Measurements from ENCODE around the gene EGFLAM.
"Not testable (repeated sequence)": the region's sequence is repeated elsewhere in the genome, so short reads cannot be mapped to it uniquely, and the experiment has no call there.

The EGFLAM gene

DNA sequence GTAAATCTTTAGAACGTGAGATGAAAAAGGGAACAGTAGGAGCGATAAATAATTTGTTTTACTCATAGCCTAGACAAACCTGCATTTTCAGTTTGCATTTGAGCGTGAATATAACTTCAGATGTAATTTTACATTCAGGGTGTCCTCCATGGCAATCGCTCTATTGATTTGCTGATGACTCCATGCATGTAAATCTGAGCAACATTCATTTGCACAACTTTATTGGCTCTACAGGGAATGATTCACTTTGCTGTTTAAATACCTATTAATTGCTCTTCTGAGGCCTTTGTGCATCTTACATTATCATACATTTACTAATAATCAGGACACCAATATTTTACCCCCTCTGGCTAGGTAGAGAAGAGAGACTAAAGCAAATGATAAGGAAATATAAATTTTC, 122.2 kb downstream of the EGFLAM start:
- no peak for DNase-seq

DNA sequence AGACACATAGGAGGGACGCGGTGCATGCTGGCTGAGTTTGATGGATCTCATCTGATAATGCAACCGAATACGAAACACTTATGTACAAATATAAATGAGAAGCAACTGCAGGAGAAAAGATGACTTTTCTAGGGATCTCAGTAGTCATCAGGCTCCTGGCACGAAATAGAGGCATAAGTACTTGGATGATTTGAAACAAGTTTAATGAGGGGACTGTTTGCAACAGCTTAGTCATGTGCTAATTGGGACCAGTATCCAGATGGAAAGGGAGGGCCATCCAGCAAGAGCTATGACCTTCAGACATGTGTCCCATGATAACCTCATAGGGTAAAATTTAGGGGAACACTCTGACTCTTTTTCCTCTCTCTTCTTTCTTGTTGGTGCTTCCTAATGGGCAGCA, 123.0 kb downstream of the EGFLAM start:
- DNase-seq, result no peak

GRCh38 chr5:38382898-38383297, 124.5 kb downstream of the EGFLAM start:
- peak; percentile 89 for DNase-seq

- DNase-seq, result no peak
Measured at GRCh38 chr5:38383701-38384100, 125.3 kb downstream of the EGFLAM start.

- DNase-seq, result no peak
Measured at GRCh38 chr5:38384396-38384795, 126.0 kb downstream of the EGFLAM start.

DNA sequence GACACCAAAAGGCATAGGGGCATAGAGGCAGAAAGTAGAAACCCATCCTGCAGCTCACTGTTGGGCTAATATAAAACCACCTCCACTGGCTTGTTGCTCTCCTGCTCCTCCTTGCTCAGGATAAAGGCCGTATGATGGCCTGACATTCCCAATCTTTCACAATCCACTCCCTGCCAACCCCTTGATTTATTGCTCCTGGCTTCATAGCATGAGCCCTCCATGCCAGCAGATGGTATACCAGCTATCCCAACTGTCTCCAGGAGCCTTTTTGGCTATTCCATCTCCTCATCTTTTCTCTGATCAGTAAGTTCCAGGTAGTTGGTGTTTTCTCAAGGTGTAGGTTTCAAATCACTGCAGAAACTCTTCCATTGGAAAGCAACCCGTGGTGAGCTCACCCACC, 128.8 kb downstream of the EGFLAM start:
- no peak for DNase-seq

DNA sequence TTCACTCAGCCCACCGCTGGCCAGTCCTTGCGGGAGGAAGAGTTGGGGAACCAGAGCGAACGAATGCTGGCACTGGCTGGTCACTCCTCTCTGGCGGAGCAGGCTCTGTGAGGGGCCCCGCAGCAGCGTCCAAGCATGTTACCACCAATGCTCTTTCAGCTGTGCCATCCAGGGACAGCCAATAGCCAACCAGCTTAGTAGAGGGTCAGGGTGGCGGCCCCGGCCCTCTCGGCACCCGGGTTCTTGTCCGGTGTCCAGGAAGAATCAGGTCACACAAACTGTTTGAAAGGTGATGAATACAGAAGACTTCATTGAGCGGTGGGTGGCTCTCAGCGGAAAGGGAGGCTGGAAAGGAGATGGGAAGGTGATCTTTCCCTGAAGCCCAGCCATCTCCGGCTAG, 135.3 kb downstream of the EGFLAM start:
- DNase-seq, result no peak

DNA sequence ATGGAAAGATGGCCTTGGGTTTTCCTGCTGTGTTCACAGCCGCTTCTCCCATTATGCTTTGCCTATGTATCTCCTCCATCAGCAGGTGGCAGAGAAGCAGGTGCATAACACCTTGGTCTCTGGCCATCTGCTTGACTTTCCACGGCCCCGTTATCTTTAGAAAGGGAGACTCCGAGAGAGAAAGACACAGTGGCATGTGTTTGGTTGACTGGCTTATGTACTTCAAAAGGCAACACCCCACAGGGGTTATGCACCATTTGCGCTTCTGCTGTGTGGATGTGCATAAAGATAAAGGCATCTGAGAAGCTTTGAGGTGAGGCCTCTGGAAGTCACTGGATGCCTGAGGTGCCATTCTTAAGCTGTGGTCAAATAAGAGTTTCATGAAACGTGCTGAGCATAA, 138.4 kb downstream of the EGFLAM start:
- no peak for DNase-seq

- DNase-seq, result no peak
Measured at GRCh38 chr5:38400365-38400764, 142.0 kb downstream of the EGFLAM start.

- DNase-seq, result no peak
Measured at GRCh38 chr5:38401145-38401544, 142.8 kb downstream of the EGFLAM start.

GRCh38 chr5:38403406-38403805, 145.0 kb downstream of the EGFLAM start:
- no peak for DNase-seq

DNA sequence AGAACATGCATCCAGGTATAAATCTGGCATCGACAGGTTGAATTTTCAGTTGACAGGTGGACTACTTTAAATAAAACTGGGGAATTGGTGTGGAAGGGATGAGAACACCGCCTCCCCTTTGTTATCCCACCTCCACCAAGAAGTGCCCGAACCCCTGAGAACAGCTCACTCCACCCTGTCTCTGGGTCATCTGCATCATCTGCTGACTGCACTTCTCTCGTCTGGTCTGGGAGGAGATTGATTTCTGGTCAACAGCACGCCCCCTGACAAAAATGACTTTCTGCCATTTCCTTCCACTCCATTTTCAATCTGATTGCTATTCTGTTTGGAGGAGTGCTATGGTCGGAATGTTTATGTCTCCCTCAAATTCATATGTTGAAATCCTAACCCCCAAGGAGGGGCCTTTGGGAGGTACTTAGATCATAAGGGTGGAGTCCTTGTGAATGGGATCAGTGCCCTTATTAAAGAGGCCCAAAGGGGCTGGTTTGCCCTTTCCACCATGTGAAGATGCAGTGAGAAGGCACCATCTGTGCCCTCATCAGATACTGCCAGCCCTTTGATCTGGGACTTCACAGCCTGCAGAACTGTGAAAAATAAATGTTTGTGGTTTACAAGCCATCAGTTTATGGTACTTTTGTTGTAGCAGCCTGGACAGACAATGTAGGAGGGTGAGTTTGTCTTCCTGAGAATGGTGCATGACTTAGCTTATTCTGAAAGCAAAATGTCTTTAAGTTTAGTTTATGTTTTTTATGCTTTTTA, 145.7 kb downstream of the EGFLAM start:
- DNase-seq, result no peak

DNA sequence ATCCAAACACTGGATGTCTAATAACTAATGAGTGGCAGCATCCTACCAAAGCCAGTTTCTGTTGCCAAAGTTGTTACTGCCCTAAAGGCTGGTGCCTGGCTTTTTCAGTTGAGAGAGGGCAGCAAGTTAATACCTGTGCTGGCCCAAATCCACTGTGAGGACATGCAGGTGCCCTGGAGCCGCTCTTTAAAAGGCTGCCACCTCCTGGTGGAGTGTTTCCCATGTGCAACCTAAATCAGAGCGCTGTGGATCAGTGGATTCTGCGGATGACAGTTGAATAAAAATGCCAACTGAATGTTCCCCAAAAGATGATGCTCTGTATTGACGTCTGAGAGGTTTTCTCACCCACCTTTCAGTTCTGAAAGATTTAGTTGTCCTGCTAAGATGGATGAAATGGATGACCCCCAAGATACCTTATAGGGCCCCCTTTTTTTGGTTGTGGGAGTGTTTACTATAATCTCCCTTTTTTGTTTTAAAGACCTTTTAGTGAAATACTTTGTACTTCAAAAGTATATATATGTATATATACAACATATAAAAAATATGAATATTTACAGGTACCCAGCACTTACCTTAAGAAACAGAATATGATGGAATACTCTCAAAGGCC, 146.4 kb downstream of the EGFLAM start:
- DNase-seq, result no peak

DNA sequence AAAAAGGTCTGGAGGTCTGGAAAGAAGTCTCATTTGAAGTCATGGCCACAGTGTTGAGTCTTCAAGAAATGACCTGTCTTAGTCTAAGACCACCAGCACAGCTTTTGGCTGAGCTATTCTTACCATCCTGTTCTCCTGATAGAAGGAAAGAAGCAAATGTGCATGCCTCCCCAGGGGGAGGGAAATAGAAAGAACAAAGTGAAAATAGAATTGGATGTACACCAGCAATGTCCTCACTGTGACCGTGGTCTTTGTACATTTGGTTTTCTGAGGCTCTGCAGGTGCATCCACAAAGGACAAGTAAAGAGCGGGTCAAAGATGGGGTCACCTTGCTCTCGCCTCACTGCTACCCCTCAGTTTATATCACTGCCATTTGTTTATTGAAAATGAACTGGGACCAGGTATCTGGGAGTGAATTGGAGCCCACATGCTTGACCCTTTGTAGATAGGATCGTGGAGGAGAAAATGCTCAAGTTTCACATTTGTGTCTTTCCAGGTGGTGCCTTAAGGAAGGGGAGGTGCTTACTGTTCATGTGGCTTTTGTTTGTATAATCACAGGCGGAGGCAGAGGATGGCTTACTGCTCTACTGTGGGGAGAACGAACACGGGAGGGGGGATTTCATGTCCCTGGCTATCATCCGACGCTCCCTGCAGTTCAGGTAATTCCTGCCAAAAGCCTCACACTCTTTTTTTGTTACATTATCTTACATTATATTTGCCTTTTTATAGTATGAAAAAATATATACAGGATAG, 150.3 kb downstream of the EGFLAM start:
- no peak for DNase-seq

DNA sequence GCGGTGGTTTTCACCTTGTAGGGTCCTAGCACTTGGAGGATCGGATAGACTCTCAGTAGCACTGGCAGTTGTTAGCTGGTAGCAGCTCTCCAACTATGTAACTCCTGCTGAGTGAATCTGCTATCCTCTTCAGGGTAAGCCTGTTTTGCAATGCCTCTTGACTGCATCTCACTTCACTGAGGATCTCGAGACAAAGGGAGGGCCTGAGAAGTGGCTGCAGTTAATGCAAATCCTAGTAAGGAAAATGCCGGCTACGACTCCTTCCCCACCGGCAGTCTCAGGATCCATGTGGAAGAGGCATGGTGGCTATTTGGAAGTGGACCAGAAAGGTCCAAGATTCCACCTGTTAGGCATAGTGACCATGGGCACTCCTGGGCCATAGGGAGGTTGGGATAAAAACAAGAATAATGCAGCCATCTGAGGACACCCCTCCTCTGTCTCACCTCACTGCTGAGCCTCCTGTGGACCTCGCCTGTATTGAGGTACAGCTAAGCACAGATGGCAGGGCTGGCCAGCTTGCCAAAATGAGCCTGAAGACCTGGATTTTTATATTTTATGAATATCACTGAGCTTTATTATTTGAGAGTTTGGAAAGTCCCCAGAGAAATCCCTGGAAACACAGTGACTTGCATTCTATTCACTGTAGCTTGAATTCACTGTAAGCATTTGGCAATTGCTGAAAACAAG, 152.1 kb downstream of the EGFLAM start:
- no peak for DNase-seq

DNA sequence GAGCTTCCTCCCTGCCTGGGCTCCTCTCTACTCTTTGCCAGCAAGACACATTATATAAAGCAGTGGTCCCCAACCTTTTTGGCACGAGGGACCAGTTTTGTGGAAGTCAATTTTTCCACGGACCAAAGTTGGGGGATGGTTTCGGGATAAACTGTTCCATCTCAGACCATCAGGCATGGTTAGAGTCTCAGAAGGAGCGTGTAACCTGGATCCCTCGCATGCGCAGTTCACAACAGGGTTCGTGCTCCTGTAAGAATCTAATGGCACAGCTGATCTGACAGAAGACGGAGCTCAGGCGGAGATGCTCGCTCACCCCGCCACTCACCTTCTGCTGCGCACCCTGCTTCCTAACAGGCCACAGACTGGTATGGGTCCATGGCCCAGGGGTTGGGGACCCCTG, 155.3 kb downstream of the EGFLAM start:
- no peak for DNase-seq

DNA sequence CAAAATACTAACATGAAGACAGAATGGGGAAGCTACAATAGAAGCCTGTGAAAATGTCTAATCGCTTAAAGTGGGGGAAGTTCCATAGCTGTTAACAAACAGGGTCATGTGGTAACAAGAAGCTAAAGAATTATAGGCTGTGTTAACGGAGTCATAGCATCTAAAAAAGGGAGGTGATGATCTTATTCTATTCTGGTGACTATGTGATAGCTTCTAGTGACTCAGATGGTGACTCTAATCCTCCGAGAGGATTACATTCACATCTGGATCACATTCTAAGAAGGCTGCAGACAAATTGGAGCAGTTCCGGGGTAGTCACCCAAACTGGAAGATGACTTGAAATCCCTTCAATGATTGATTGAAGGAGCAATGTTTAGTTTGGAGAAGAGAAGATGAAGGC, 156.0 kb downstream of the EGFLAM start:
- DNase-seq, result no peak

DNA sequence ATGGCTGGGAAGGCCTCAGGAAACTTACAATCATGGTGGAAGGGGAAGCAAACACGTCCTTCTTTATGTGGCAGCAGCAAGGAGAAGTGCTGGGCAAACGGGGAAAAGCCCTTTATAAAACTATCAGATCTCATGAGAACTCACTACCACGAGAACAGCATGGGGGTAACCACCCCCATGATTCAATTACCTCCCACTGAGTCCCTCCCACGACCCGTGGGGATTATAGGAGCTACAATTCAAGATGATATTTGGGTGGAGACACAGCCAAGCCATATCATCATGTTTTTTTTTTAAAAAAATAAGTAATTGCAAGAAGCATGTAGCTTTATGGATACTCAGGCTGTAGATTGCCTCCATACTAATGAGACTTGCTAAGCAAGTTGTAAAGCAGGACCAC, 157.4 kb downstream of the EGFLAM start:
- not testable (repeated sequence) for DNase-seq

DNA sequence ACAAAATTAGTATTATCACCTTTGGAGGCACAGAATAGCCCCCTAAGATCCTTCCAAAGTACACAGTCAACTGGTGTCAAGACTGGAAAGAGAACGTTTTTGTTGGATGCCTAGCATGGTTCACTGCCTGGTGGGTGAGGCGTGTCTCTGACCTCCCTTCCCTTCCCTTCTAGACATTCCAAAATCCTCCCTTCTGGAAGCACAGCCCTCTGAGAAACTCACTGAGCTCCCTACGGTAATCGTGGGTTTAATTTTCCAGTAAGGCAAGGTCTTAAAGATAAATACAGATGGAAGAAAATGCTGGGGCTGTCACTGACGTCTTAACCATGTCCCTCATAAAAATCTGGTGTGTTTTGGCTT, 159.3 kb downstream of the EGFLAM start:
- DNase-seq, result no peak

GRCh38 chr5:38420246-38420645, 161.9 kb downstream of the EGFLAM start:
- DNase-seq, result no peak

DNA sequence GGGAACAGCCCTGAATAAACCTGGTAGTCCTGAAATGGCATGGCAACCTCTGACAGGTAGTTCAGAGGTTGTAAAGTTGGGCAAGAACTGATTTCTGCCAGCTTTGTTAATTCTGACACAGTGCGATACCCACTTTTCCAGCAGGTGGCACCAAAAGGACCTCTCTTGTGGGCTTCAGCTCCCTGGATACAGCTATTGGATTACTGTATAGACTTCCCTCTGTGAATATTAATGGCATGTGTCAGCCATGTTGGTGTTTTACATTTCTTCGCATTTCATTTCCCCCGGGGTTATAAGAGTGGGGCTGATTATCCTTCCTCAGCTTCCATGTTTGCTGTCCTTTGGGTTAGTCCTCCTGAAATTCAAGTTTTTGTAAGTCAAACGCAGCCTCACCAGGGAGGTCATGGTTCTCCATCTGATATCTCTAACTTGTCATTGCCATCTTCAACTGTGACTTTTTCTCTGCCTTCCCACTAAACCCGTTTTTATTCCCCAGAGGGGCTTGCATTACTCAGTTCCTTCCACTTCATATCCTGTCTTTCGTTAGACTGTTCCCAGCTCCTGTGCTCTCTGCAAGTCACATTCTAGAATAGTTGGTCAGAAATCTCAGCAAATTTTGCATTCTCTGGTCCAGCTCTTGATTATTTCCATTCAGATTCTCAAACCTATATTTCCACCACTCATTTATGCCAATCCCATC, 162.5 kb downstream of the EGFLAM start:
- DNase-seq, result peak; percentile 66

- DNase-seq, result no peak
Measured at GRCh38 chr5:38422622-38423021, 164.3 kb downstream of the EGFLAM start.
